HG03378 (cell line): Measurements from ENCODE around the gene RNF43.

ENCODE experiments used
- ATAC-seq: cut with Tn5 transposase; IDR thresholded peaks from one replicate; pipeline ENCODE4 v1.9.1; 2021; ENCODE audit warnings: mild to moderate bottlenecking, moderate library complexity; ENCODE audit not compliant: unreplicated experiment

The RNF43 gene

GRCh38 chr17:58382872-58383242 lies 34.5 kb downstream of the RNF43 start:
- ATAC-seq = no peak

DNA sequence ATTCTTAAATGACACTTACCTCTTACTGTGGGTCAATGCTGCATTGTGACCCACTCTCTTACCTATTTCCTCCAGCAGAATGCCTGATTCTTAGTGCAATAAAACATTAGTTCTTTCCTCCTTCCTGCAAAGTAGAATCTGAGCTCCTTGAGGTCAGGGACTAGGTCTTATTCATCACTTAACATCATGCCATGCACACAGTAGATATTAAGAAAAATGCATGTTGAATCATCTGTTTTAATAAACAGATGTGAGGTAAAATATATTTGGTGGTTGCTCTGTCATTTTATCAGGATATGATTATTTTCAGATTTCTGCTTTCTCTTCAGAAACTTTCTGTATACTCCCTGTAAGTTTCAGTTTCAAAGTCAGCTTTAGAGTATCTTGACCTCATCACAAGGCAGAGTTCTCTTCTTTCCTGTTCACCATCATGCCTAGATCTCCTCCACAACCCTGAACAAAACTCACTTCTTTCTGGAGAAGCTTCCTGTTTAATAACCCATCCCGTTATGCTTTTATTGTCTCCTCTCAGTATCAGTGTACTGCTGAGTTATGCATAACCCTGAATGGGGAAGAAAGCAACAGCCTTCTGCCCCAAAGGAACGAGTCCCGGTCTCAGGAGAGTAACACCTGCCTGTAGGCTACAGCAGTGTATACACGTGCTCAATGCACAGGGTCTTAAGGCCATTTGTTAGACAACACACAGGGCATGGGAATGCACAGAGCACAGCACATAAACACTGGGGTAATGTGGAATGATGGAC lies 35.0 kb downstream of the RNF43 start:
- peak; percentile 54 for ATAC-seq

GRCh38 chr17:58381124-58382035 lies 36.0 kb downstream of the RNF43 start:
- no peak for ATAC-seq

GRCh38 chr17:58380207-58381123 lies 36.9 kb downstream of the RNF43 start:
- no peak for ATAC-seq

- no peak for ATAC-seq
These were observed 37.9 kb downstream of the RNF43 start for GRCh38 chr17:58379511-58379824.

DNA sequence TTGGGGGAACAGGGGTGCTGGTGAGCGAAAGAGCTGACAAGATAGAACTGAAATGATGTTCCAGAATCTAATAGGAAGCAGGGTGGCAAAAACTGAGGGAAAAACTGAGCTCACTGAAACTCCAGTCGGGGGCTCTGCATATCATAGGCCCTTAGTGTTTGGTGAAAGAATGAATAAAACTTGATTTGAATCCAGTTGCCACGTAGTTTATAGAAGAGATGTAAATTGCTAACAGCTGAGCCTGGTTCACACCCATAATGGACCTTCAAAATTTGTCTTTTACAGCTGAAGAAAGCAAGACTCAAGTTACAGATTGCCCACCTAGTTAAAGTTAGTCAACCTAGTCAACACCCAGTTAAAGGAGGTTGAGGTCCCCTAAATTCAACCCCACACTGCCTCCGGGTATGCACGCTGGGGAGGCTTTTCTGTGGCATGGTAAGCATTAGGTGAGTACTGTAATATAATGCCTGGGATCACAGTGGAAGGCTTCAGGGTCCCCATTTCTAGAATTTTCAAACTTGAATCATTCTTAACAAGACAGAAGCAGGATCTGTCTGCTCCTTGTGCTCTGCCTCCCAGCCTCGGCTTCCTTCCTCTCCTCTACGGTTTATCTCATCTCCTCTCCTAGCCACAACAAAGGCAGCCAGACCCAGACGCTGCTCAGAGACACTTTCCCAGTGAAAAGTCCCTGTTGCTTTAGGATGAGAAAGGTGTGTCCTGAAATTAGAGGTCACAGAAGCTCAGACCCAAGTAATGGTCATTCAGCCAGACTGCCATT lies 38.4 kb downstream of the RNF43 start:
- ATAC-seq = no peak

DNA sequence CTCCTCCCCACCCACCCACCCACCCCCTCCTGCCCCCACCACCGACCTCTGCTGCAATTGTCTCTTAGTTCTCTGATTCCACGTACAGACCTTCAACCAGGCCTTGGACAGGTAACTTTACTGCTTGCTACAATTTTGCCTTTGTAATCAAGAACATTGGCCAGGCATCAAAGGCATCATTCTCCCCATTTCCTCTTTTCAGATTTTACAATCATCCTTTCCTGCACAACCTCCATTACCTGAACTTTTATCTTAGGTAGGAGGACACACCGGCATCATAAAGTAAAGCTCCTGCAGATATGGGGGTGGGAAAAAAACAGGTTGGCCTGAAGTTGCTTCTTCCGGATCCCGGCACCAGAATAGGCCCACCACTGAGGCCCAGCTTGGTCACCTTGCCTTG lies 39.7 kb downstream of the RNF43 start:
- no peak for ATAC-seq

DNA sequence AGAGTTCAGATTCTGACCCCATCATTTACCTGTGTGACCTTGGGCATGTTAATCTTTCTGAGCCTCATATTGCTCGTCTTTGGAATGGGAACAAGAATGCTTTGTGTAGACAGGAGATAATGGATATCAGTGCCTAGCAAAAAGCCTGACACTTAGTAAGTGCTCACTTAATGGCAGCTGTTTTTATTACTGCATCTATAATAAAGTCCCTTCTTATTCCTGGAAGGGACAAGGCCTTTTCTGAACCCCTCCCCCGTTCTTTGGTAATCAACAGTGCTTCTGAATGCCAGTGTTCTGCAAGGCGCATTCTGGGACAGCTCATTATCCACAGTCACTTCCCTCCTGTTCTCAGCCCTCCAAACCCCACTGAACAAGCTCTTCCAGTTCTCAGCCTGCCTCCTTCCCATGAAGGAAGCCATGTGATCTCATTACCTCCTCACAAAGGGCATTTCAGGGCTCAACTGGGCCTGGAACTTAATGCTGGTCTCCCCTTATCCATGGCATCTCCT lies 40.2 kb downstream of the RNF43 start:
- ATAC-seq = no peak

GRCh38 chr17:58376472-58377000 lies 40.8 kb downstream of the RNF43 start:
- no peak for ATAC-seq

DNA sequence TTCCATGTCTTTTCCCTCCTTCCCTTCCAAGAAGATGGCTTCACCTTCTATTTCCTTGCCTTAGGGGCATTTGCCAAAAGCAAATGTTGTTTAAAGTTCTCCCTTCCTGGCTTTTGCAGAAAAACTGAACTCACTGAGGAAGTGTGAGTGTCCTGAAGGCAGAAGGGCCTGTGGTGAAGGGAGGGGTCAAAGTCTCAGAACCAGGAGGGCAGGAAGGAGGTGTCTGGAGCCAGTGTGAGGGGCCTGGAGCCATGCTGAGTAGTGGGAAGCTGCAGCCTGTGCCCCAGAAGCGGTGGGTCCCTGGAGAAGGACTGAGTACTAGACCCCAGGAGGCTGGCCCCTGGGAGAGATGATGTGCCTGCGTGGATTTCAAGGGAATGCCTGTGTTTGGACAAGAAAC lies 41.5 kb downstream of the RNF43 start:
- ATAC-seq = no peak

DNA sequence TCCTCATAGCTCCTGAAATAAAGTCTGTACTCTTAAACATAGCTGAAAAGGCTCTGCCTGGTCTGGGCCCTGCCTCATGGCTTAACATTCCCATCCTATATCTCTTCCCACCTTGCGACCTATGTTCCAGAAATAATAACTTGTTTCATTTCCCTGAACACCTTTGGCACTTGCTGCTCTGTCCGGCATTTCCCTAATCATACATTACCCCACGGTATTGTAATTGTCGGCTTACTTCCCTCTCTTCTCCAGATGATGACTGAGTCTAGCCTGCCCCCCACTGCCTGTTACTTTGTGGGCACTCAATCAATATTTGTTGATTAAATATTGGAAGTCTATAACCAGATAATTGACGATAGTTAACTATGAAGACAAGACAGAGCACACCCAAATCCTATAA lies 42.1 kb downstream of the RNF43 start:
- ATAC-seq = no peak

DNA sequence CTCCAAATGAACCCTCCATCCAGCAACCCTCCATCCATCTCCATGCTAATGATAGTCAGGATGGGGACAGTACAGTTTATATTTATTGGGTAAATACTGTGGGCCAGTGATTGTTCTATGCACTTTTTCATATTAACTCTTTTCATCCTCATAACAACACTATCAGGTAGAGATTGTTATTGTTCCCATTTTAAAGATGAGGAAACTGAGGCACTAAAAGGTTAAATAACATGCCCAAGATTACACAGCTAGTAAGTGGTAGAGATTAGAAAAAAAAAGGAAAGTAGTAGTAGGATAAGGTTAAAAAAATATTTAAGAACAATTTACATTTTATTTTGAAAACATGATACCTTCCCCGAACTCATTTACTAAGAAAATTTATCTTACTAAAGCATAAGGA lies 43.4 kb downstream of the RNF43 start:
- no peak for ATAC-seq

DNA sequence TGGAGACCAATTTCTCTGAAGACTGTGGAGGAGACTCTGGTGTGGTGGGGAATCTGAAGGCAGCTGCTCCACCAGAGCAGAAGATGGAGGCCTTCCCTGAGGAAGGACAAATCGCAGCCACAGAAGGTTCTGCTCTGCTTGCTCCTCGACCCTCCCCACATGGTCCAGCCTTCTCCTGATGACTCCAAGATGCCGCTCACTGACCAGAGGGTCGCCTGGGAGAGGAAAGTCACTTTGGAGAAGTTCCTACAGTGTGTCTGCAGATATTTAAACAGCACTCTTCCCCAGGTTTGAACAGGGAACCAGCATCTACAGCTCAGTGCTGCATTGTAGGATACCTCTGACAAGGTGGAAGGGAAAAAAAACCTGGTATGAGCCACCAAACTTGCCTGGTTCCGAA lies 44.3 kb downstream of the RNF43 start:
- no peak for ATAC-seq

GRCh38 chr17:58371300-58371950 lies 45.9 kb downstream of the RNF43 start:
- no peak for ATAC-seq

DNA sequence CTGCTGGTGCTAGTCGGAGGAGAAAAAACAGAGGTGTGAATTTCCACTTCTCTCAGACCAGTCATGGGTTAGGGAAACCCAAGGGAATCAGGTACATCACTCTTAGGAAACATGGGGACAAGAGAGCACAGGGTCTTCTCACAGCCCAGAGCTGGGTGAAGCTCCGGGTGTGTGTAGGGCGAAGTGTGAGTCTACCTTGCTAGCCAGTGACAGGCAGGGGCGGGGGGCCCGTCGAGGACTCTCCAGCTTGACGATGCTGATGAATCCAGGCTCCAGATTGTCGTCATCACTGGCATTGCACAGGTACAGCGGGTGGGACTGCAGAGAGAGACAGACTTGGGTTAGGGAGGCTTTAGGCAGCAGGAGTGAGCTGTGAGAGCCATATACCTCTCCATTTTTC lies 46.6 kb downstream of the RNF43 start:
- no peak for ATAC-seq

DNA sequence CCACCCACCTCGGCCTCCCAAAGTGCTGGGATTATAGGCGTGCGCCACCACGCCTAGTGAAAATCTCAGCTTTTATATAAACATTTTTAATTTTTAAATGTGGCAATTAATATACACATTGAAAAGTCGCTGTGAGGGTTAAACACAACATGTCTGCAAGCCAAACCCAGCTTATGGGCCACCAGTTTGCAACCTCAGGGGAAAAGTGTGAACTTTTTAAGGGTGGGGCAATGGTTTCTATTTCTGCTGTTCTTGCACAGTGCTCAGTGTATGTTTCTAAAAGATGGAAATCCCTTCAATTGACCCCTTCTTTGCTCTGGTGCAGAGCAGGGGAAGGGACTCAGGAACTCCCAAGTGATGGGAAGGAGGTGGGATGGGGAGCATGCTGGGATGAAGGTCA lies 47.0 kb downstream of the RNF43 start:
- ATAC-seq = no peak

GRCh38 chr17:58369214-58370031 lies 47.9 kb downstream of the RNF43 start:
- no peak for ATAC-seq

GRCh38 chr17:58368860-58369213 lies 48.5 kb downstream of the RNF43 start:
- ATAC-seq = no peak
